Calu3 (cell line): ENCODE data around the gene STAMBP. TPM values are rescaled to one million over a fixed set of nuclear protein-coding genes. Genes with fewer than 3 reads are reported as not detected.

Experiments
- BruUV-seq: library from RNA; stranded (reverse); fragments of 400-500 nt; replicated peaks from 2 replicates; lab custom pipeline; 2021; lab: Mats Ljungman, UMichigan
- CTCF ChIA-PET: fragments of 300-600 bp; sonication (Branson Sonifier 250); formaldehyde crosslinking; loops from one replicate; lab custom pipeline; 2022; ENCODE audit warnings: antibody characterized with exemption; lab: Charles Lee
- DNase-seq: peaks from one replicate; pipeline ENCODE4 v3.0.0; 2022
- H3K27ac Mint-ChIP-seq: one replicate; pipeline ENCODE4 v1.8.0; 2022; ENCODE audit warnings: mixed read lengths; ENCODE audit not compliant: unreplicated experiment
- H3K27me3 Mint-ChIP-seq: one replicate; pipeline ENCODE4 v1.8.0; 2022; ENCODE audit warnings: mixed read lengths; ENCODE audit not compliant: unreplicated experiment
- H3K36me3 Mint-ChIP-seq: one replicate; pipeline ENCODE4 v1.8.0; 2022; ENCODE audit warnings: mild to moderate bottlenecking, moderate library complexity, mixed read lengths; ENCODE audit not compliant: insufficient read depth, unreplicated experiment
- H3K4me1 Mint-ChIP-seq: one replicate; pipeline ENCODE4 v1.8.0; 2022; ENCODE audit warnings: mild to moderate bottlenecking, low read depth, mixed read lengths; ENCODE audit not compliant: unreplicated experiment
- H3K4me3 Mint-ChIP-seq: one replicate; pipeline ENCODE4 v1.8.0; 2022; ENCODE audit warnings: mild to moderate bottlenecking, low read depth, moderate library complexity, mixed read lengths; ENCODE audit not compliant: unreplicated experiment
- H3K9me3 Mint-ChIP-seq: one replicate; pipeline ENCODE4 v1.8.0; 2022; ENCODE audit warnings: low read depth, mixed read lengths; ENCODE audit not compliant: unreplicated experiment
- intact Hi-C: fragments of 100-400 bp; cut with micrococcal nuclease; formaldehyde crosslinking; loops from one replicate; pipeline ENCODE4 v1.10.0; 2022; ENCODE audit not compliant: unreplicated experiment
- total RNA-seq: library from RNA; stranded (reverse); gene quantifications from 2 replicates; pipeline ENCODE4 v1.2.3, GENCODE V29; 2022
- TF ChIP-seq, protein P1 (sequence below): fragments of 200-600 bp; IDR thresholded peaks from one replicate; pipeline ENCODE4 v1.8.0; 2022; ENCODE audit warnings: antibody characterized with exemption; ENCODE audit not compliant: unreplicated experiment

Gene STAMBP
- total RNA-seq, 1 experiment from 2014 or later: 51.9 TPM

DNA sequence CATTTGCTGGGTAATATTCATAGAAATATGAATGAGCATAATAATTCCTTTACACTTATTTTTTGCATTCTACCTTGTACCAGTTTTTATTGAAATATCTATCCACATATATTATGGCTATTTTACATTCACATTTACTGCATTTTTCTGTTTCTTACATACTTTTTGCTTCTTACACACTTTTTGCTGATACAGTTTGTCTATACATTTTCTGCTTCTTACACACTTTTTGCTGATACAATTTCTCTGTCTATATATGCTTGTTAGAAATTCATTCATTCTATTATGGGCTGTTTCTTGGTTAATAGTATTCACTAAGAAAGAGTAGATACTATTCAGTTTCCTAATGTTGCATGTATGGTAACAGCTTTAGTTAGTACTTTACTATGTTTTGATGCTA, 16.9 kb upstream of the STAMBP start:
- peaks cover 27% of the 10 kb centered on the region for H3K27me3 Mint-ChIP-seq
- no peak for DNase-seq
- BruUV-seq: no TSS peak
- H3K27ac Mint-ChIP-seq: no peak overlapping the region
- TF ChIP-seq, protein P1, sequence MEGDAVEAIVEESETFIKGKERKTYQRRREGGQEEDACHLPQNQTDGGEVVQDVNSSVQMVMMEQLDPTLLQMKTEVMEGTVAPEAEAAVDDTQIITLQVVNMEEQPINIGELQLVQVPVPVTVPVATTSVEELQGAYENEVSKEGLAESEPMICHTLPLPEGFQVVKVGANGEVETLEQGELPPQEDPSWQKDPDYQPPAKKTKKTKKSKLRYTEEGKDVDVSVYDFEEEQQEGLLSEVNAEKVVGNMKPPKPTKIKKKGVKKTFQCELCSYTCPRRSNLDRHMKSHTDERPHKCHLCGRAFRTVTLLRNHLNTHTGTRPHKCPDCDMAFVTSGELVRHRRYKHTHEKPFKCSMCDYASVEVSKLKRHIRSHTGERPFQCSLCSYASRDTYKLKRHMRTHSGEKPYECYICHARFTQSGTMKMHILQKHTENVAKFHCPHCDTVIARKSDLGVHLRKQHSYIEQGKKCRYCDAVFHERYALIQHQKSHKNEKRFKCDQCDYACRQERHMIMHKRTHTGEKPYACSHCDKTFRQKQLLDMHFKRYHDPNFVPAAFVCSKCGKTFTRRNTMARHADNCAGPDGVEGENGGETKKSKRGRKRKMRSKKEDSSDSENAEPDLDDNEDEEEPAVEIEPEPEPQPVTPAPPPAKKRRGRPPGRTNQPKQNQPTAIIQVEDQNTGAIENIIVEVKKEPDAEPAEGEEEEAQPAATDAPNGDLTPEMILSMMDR: no peak
- intact Hi-C loops: no loop called here
- H3K9me3 Mint-ChIP-seq: no peaks in the 10 kb centered on the region
- no peak overlapping the region for H3K4me3 Mint-ChIP-seq
- no peaks in the 10 kb centered on the region for H3K4me1 Mint-ChIP-seq
- CTCF ChIA-PET: interaction anchor here (0.6 kb wide), 1 partner anchor 279 kb away, joined by 3 read pairs; no protein-coding TSS in a partner anchor
- H3K36me3 Mint-ChIP-seq: no peaks in the 10 kb centered on the region

DNA sequence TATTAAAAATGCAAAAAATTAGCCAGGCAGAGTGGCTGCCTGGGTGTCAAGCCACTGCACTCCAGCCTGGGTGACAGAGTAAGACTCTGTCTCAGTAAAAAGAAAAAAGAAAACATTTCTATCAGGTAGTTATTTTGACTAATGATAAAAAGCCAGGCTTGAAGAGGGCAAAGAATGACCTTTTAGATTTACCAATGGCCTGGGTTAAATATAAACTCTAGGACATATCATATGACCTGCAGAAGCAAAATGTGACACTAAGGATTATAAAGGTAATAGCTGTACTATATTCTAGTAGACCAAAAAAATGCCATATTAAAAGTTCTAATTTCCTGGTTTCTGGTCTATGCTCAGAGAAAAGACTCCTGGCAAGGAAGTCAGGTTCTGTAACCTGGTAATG, 16.1 kb upstream of the STAMBP start:
- Mint-ChIP-seq H3K36me3 (no peaks in the 10 kb centered on the region), H3K27me3 (peaks cover 27% of the 10 kb centered on the region), H3K4me3 (no peak overlapping the region), H3K9me3 (no peaks in the 10 kb centered on the region), H3K4me1 (no peaks in the 10 kb centered on the region), H3K27ac (no peak overlapping the region)
- no peak for DNase-seq
- TF ChIP-seq, protein P1: no peak
- intact Hi-C loops: no loop called here
- CTCF ChIA-PET: no interaction called here
- no TSS peak for BruUV-seq

DNA sequence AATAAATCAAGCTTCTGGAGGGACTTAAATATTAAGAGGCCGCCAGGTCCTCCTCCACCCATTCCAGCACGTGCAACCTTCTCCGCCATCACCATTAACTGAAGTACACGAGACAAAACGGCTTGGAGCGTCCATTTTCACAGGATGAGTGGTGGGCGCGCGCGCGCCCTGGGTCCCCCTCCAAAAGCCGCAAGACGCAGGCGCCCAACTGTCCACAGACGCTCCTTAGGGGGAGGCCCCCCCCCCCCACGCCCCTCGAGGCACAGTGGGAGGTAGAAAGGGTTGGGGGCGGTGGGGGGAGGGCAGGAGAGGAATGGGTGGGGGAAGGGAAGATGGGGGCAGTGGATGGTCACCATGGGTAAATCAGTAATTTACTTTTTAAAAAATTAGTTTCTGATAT, 10.5 kb upstream of the STAMBP start:
- Mint-ChIP-seq H3K27me3 (peaks cover 45% of the 10 kb centered on the region), H3K27ac (no peak overlapping the region), H3K4me1 (peaks cover 4% of the 10 kb centered on the region), H3K9me3 (no peaks in the 10 kb centered on the region), H3K36me3 (no peaks in the 10 kb centered on the region), H3K4me3 (no peak overlapping the region)
- DNase-seq: no peak
- CTCF ChIA-PET: no interaction called here
- TF ChIP-seq, protein P1: no peak
- no TSS peak for BruUV-seq
- intact Hi-C loops: no loop called here

DNA sequence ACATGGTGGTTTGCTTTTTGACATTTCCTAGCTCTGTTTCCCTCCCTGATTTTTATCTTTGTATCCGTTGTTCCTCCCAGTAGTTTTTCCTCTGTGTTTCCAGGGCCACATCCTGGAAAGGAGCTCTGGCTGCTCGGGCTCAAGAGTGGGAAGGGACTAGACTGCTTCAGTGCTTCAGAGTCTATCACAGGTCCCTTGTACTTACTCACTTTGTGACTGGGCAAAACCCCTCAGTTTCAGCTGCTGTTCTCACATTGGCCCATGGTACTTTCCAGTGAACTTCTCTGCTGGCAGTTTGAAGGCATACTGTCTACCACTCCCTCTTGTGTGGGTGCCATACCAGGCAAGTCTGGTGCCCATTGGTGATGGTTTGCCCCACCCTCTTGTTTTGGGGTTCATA, 7.5 kb upstream of the STAMBP start:
- Mint-ChIP-seq H3K9me3 (no peaks in the 10 kb centered on the region), H3K27ac (no peak overlapping the region), H3K4me3 (no peak overlapping the region), H3K36me3 (no peaks in the 10 kb centered on the region), H3K4me1 (peaks cover 6% of the 10 kb centered on the region), H3K27me3 (peaks cover 20% of the 10 kb centered on the region)
- no peak for DNase-seq
- TF ChIP-seq, protein P1: no peak
- CTCF ChIA-PET: no interaction called here
- intact Hi-C loops: no loop called here
- BruUV-seq: no TSS peak
